GM13976 (cell line): Measurements from ENCODE around the gene PPP1CA.

Source experiments
- DNase-seq: peaks from one replicate; pipeline ENCODE4 v3.0.0; 2012; ENCODE audit warnings: low spot score
- CTCF ChIP-seq: IDR thresholded peaks from 2 replicates; pipeline ENCODE4 v1.5.1; 2012; ENCODE audit warnings: borderline replicate concordance, mild to moderate bottlenecking; ENCODE audit not compliant: insufficient read depth; ENCODE audit errors: extremely low read depth, missing control alignments, control extremely low read depth
- in situ Hi-C: fragments of 300-500 bp; cut with MboI; formaldehyde crosslinking; loops from one replicate; pipeline ENCODE4 v1.12.0; 2022; ENCODE audit warnings: low sequenced_read_pairs, mixed read lengths, inconsistent platforms; ENCODE audit not compliant: unreplicated experiment

PPP1CA gene

GRCh38 chr11:67416416-67417335 is 15.0 kb upstream of the PPP1CA start:
- in situ Hi-C loops: no loop called here
- DNase-seq: no peak
- TF ChIP-seq CTCF: no peak

- DNase-seq: no peak
- no peak for TF ChIP-seq CTCF
- in situ Hi-C loops: no loop called here
These were observed 14.0 kb upstream of the PPP1CA start, which contains the start of gene CARNS1 for GRCh38 chr11:67415501-67416304. CARNS1 (plus strand) TSS chr11:67415678; CDS start chr11:67416200, 522 bp downstream.

- no peak for DNase-seq
- in situ Hi-C loops: no loop called here
These were observed 11.7 kb upstream of the PPP1CA start for GRCh38 chr11:67413266-67413849.

GRCh38 chr11:67412495-67413179 is 11.0 kb upstream of the PPP1CA start:
- TF ChIP-seq CTCF: no peak
- DNase-seq: no peak
- in situ Hi-C loops: no loop called here

More at GRCh38 chr11:67413266-67413849, 11.7 kb upstream of the PPP1CA start:
- TF ChIP-seq CTCF: no peak

- no peak for DNase-seq
- in situ Hi-C loops: no loop called here
These were observed 10.1 kb upstream of the PPP1CA start for GRCh38 chr11:67411785-67412152.

More at GRCh38 chr11:67411785-67412152, 10.1 kb upstream of the PPP1CA start:
- TF ChIP-seq CTCF: no peak
